ENCODE measurements around the gene GALNT12. TPM values are rescaled to one million over a fixed set of nuclear protein-coding genes. Genes with fewer than 3 reads are reported as not detected.

GALNT12 gene
- total RNA-seq, 1 donor from 2014 or later = 11.1 TPM

DNA sequence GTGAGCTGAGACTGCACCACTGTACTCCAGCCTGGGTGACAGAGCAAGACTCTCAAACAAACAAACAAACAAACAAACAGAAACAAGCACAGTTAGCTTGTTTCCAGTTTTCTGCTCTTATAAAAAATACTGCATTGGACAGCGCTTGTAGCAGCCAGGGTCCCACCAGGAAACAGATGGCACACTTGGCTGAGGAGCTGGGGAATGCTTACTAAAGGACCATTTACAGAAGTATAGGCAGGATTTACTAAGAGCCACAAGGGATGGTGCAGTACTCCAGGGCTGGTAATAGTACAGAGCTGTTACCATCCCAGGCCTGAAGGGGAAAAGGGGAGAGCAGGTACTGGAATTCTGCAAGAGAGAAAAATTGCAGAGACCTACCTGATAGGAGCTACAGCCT is 5.9 kb upstream of the GALNT12 start:
- DNase-seq (ENCODE audit: low spot score) = no peak

DNA sequence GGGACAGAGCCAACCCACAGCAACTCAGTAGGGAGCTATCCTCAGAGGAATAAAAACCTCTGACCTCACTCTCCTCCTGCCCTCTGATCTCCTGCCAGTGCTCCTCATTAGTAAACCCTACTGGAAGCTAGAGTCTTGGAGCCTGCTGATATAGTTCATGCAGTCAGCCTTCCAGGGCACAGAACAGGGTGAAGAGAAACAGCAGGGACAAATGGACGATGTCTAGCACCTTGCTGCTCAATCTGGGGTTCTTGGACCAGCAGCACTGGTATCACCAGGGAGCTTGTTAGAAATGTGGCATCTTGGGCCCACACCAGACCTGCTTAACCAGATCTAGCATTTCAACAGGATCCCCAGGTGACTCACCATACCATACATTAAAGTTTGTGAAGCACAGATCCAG is 5.5 kb upstream of the GALNT12 start:
- DNase-seq (ENCODE audit: low spot score) = peak; percentile 62

DNA sequence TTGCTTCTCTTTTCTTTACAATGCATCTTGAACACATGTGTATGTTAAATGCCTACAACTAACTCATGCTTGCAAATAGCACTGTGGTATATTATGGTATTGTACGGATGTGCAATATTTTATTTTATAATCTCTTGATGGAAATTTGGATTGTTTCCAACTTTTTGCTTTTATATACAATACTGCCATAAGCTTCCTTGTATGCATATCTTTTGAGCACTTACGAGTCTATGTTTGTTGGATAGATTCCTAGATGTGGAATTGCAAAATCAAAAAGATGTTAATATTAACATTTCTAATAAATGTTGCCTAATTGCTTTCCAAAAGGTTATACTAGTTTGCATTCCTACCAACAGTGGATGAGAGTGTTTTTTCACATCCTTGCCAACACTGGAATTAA is 3.4 kb upstream of the GALNT12 start:
- peak; percentile 42 for DNase-seq (ENCODE audit: low spot score)

DNA sequence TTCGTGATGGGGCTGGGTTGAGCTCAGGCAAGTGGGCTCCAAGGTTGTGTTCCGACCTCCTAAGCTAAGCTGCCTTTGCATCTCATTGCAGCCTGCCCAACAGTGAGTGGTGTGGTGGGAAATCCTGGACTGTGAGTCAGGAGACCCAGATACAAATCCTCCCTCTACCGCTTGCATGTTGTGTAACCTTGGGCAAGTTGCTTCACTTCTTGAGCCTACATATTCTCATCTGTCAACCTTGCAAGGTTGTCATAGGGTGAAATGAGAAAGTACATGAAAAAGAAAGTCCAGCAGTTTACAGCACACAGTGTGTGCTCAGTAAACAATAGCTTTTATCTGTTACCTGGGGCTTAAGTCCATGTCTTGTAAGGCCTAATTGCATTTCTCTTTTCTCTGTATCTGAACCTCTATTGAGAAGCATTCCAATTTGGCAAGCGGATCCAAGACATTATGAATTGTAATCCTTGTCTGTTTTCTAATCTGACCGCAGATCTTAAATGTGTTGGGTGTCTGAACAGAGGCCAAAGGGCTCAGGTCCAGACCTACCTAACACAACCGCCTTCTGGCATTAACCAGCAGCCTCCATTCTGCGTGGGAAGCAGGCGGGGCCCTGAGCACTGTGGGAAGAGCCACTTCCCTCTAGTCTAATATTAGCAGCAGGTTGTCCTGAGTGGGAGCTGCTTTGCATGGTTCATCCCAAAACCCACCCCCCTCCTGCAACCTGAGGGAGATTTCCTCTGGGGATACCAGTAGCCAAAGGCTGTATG is 1.8 kb upstream of the GALNT12 start:
- peak; percentile 56 for DNase-seq (ENCODE audit: low spot score)

DNA sequence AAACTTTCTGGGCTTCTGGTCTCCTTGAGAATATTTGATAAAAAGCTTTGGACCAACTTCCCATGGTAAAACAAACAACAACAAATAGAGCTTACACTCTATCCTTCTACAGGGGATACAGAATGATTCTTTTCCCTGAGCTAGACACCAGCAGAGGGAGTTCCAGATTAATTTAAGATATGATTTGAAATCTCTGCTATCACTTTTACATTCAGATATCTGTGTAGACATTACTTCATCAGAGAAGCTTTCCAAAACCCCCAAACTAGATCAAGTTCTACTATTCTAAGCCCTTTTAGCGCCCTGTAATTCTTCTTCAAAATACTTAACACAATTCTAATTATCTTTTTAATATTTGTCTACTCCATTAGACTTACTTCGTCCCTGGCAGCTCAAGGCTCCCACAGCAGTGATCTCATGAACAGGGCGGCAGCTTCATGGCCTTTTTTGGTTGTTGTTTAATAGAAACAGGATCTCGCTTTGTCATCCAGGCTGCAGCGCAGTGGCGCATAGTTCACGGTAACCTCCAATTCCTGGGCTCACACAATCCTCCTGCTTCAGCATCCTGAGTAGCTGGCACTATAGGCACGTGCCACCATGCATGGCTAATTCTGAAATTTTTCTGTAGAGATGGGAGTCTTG is 955 bp upstream of the GALNT12 start:
- DNase-seq (ENCODE audit: low spot score) = peak; percentile 66

DNA sequence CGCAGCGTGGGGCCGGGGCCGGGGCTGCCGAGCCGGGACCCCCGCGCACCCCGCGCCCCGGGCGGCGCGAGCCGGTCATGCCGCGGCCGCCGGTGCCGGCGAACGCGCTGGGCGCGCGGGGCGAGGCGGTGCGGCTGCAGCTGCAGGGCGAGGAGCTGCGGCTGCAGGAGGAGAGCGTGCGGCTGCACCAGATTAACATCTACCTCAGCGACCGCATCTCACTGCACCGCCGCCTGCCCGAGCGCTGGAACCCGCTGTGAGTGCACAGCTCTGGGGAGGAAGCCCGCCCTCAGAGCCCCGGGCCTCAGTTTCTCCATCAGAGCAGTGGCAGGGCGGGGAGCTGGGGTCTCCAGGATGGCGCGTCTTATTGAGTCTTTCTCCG is 335 bp downstream of the GALNT12 start:
- DNase-seq (ENCODE audit: low spot score) = no peak

DNA sequence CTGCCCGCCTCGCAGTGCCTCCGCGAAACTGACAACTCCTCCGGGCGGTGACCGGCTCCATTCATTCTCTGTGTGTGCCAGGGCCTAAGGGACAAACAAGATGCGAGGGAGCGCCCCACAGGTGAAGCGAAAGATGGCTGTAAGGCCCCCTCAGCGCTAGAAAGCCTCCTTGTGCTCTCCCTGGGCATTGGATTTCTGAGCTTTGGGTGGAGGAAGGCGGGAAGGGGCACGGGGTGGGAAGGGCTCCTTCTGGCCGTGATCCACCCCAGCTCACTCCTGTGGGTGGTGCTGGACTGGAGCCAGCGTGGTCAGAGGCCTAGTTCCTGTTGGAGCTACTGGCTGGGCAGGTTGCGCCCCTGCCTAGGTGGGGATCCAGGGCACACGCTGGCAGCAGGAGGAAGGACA is 943 bp downstream of the GALNT12 start:
- no peak for DNase-seq (ENCODE audit: low spot score)

DNA sequence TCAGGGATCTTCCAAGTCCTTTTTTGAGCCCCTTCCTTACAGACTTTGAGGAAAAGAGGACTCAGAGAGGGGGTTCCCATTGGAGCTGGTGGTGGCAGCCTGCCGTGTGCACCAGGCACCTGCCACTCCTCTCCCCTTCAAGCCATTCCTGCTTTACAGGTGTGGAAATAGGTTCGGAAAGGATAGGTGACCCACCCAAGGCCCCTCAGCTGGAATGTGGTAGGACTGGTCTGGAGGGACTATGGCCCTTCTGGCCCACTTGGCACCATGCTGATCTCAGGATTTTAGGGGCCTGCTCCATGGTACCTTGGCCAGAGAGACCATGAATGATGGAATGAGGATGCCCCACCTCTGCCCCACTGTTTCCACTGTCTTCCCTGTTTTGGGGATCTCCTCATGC is 1.4 kb downstream of the GALNT12 start:
- DNase-seq (ENCODE audit: low spot score) = no peak

DNA sequence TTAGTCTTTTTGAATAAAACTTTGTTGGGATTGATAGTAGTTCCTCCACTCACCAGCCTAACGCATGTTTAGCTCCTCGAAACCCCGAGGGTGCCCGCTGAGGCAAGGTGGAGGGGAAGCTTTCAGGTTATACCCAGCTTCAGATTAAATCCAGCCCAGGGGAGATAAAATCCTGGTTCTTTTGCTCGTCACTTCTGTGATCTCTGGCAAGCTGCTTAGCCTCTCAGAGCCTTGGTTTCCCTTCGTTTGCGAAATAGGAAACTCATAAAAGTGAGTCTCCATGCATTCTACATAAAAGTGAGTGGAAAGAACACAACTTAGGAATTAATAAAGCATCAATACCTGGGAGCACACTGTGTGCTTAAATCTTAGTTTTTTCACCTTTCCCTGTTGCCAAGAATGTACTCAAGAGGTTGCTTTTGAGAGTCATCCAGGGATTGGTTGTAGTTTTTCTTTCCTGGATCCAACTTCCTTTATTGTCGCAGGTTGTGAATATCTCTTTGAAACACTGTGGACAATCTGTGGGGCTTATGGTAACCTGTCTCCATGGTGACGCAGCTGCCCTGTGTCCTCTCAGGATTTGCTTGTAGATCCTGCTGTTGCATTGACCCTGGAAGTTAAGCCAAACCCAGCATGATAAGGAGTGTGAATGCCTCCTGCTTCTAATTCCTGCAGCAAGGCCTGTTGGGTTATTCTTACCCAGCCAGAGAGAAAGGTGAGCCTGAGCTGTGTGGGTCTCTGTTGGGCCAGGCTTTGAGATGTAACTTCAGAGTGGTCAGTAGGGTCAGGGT is 2.0 kb downstream of the GALNT12 start:
- peak; percentile 81 for DNase-seq (ENCODE audit: low spot score)

DNA sequence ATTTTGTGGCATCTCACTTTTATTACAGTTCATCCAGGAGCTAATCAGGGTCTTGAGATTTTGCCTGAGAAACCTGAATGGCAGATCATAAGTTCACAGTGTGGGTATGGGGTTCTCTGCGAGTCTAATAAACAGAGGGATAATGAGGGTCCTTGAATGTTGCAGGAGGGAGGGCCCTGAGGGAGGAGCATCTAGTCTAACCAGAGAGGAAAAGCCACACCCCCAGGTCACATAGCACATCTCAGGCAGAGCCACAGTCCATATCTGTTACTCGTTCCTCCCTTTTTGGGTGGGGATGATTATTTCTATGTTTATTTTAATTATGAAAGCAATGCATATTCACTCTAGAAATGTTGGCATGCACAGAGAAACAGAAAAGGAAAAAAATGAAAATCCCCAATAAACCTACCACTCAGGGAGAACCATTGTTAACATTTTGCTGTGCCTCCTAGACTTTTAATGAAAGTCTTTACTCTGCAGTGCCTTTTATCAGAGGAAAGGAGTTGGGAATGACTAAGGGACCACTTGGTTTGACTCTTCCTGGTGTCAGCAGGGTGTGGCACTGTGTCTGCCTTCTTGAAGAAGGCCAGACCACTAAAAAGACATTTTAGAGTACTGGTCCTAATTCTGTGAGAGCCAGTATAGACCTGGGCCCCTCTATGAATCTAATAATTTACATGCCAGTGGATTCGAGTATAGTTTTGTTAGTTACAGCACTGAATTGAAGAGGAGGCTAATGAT is 2.8 kb downstream of the GALNT12 start:
- DNase-seq (ENCODE audit: low spot score) = peak; percentile 59

DNA sequence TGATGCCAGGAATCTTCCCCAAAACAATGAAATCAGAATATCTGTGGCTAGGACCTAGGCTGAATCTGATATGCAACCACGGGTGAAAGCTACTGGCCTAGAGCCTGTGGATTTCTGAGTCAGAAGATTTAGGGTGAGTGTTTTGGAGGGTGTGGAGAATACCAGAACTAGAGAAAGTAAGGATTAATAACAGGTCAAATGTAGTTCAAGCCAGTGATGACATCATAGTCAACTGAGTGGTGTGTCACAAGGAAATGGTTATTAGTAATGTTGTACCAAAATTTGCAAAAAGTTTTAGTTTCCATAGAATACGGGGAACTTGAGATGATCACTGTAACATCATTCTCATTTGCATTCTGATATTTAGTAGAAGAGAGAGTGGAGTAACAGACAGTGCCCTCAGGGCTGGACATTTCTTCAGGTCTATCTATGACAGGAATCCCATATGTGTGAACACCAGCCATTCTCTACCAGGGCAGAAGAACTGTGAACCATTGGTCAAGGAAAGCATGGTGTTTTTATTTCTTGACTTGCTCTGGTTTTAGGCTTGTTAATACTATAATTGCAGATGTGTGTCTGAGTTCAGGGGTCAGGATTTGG is 3.7 kb downstream of the GALNT12 start:
- DNase-seq (ENCODE audit: low spot score) = peak; percentile 82

DNA sequence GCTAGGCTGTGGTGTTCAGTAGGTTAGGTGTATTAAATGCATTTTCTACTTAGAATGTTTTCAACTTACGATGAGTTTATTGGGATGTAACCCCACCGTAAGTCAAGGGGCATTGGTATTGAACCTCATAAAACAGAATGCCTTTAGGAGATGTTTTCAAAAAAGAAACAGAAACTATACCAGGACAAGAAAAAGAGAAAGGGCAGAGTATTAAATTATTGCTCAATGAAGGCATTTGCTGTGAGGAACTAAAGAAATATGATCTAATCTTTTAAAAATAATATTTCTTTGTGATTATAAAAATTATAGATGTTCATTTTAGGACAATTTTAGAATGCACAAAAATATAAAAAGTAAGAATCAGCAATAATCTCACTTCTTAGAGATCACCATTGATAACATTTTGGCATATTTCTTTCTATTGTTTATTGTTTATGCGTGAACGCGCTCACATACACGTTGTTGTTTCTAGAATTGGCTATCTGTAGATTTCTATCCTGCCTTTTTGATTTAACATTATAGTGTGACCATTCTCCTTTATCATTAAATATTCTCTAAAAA is 8.0 kb downstream of the GALNT12 start:
- DNase-seq (ENCODE audit: low spot score) = no peak

DNA sequence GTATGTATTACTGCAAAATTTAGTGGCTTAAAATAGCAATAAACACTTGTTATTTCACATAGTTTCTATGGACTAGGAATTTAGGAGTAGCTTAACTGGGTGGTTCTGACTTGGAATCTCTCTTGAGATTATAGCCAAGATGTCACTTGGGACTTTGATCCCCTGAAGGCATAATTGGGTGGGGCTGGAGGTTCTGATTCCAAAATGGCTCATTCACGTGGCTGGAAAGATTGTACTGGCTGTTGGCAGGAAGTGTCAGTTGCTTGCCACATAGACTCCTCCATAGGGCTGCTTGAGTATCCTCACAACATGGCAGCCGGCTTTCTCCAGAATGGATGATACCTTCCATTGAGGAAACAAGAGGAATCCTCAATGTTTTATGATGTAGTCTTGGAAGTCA is 11.3 kb downstream of the GALNT12 start:
- DNase-seq (ENCODE audit: low spot score) = no peak

DNA sequence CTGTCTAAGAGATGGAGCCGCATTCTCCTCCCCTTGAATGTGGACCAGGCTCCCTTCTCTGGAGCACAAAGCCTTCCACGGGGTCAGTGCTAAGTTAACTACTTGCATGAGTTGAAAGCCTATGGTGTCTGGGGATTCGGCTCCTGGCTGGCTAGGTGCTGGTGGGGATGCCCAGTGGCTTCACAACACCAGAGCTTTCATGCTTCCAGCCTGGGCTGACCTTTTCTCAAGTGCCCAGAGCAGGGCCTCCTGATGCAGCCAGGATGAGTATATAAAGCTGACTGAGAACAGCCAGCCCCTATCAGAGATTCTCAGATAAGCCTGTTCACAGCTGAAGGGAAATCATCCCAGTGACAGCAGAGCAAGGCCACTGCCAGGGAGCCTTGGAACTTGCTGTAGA is 11.8 kb downstream of the GALNT12 start:
- no peak for DNase-seq (ENCODE audit: low spot score)

DNA sequence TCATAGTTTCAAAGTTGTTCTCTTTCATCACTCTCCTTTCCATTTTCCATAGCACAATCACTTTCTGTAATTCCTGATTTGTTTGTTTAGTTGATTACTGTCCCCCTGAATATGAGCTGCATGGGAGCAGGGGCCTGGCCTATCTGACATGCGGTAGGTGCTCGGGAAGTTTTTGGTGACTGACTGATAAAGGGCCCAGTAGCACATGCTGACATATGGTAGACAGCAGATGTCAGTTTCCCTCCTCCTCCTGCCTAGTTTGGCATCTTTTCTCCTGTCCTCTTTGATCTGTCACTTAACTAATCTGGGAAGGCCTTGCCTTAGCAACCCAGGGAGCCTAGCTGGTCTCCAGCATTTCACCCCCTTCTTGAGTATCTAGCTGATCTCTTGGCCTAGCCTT is 14.4 kb downstream of the GALNT12 start:
- DNase-seq (ENCODE audit: low spot score) = no peak

DNA sequence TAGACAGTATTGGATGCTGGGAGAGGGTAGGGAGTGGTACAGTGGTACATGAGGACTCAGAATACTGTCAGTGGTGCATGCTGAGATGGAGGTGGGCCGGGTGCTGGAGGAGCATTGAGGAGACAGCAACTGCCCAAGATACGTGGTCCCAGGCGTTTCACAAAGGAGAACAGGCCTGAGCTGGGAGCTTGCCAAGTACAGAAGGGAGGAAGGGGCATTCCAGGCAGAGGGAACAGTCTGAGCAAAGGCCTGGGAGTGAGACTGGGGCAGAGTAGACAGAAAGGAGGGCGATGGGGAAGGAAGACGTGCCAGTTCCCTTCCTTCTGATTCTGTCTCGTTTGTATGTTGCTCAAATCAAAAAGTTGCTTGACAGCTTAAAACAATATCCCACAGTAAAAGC is 15.2 kb downstream of the GALNT12 start:
- no peak for DNase-seq (ENCODE audit: low spot score)

DNA sequence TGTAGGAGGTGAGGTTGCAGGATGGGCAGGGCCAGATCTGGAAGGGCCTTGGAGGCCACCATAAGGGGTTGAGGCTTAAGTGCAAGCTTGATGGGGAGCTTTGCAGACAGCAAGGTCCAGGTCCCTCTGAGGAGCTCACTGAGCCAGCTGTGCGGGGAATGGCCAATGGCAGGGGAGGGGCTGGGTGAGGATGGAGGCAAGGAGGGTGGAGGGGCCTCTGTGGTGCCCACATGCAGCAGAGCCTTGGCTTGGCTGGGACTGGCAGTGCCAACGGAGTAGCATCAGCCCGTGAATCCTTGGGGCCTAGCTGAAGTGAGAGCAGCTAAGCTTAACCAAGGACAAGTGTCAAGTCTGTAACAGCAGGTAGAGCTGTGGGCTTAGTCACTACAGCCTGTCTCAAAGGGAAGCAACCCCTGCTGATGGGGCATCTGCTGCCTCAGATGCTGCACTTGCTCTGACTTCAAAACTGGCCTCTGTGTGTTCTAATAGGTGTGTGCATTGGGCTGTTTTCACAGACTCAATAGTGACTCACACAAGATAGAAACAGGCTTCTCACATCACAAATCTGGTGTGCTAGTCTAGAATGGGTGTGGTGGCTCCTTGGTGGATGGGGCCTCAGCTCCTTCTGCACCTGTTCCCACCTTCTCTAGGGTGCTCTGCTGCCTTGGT is 16.3 kb downstream of the GALNT12 start:
- no peak for DNase-seq (ENCODE audit: low spot score)

DNA sequence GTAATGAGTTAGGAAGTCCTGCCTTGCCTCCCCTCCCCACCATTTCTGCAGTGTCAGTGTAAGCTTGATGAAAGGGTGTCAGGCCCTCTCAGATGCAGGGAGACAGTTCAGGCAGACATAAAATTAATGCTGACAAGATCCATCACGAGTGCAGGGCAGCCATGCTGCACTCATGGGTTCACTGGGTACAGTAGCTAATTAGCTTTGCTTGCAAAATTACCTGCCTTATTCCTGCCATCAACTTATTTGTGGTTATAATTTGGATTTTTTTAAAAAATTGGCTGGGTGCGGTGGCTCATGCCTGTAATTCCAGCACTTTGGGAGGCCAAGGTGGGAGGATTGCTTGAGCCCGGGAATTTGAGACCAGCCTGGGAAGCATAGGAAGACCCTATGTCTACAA is 17.9 kb downstream of the GALNT12 start:
- DNase-seq (ENCODE audit: low spot score) = no peak

DNA sequence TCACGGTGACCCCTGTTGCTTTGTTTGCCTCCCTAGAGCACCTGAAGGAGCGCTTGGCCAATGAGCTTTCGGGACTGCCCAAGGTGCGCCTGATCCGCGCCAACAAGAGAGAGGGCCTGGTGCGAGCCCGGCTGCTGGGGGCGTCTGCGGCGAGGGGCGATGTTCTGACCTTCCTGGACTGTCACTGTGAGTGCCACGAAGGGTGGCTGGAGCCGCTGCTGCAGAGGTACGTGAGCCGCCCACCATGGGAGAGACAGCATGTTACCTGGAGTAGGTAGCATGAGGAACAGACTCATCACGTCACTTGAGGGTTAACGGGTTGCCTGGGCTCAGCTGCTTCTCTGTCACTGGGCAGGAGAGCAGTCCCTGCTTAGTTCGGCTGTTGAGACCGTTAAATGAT is 19.2 kb downstream of the GALNT12 start:
- DNase-seq (ENCODE audit: low spot score) = no peak

DNA sequence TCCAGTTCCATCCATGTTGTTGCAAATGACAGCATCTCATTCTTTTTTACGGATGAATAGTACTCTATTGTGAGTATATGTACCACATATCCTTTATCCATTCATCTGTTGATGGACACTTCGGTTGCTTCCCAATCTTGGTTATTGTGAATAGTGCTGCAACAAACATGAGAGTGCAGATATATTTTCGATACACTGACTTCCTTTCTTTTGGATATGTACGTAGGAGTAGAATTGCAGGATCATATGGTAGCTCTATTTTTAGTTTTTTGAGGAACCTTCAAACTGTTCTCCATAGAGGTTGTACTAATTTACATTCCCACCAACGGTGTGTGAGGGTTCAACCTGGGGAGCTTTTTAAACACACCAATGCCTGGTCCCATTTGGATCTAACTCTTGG is 22.3 kb downstream of the GALNT12 start:
- DNase-seq (ENCODE audit: low spot score) = no peak

DNA sequence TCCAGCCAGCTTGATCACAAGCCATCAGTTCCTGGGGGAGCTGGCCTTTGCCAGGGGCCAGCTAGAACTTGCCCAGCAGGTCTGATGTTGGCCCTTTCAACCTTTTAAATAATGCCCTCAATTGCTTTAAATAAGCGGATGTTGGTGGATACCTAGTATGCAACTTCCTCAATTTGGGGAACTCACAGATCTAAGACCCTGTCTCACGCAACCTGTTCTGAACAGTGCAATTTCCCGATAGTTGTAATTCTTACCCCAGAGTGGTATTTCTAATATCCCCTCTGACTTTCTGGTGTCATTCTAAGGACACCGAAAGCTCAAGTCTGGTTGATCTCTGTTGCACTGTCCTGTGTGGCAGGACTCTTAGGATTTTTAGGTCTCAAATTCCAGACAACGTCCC is 23.1 kb downstream of the GALNT12 start:
- DNase-seq (ENCODE audit: low spot score) = no peak
